ENCODE data around the gene BEGAIN. TPM values are rescaled to one million over a fixed set of nuclear protein-coding genes. Genes with fewer than 3 reads are reported as not detected.

Gene BEGAIN
- polyA plus RNA-seq, 1 donor from 2014 or later: 10.9 TPM

DNA sequence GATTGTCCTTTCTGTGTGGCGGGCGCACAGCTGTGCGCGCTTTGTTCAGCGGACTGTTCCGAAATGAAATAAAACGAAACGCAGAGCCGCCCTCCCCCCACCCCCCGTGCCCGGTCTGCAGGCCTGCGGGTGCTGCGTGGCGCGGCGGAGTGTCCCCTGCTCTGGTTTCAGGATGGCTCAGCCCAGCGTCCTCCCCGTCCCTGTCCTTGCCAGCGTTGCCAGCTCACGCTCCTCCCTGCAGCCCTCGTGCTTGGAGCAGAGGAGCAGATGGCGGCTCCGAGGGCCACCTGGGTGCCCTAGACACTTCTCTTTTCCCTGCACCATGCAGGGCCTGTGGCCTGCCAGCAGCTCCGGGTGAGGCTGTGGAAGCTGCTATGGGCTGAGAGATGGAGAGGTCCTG lies 17.5 kb upstream of the BEGAIN start:
- TF ChIP-seq TAF1 (IDR thresholded peaks at IDR 0.05; ENCODE audit: low read depth): no peak
- TF ChIP-seq SMC3 (conservative IDR thresholded peaks at IDR 0.05; ENCODE audit: poor library complexity): no peak
- no peak for TF ChIP-seq EP300 (conservative IDR thresholded peaks at IDR 0.05; ENCODE audit: poor library complexity, severe bottlenecking)
- no peak for TF ChIP-seq RAD21 (conservative IDR thresholded peaks at IDR 0.05)
- TF ChIP-seq MXI1 (conservative IDR thresholded peaks at IDR 0.05; ENCODE audit: poor library complexity, severe bottlenecking): no peak

DNA sequence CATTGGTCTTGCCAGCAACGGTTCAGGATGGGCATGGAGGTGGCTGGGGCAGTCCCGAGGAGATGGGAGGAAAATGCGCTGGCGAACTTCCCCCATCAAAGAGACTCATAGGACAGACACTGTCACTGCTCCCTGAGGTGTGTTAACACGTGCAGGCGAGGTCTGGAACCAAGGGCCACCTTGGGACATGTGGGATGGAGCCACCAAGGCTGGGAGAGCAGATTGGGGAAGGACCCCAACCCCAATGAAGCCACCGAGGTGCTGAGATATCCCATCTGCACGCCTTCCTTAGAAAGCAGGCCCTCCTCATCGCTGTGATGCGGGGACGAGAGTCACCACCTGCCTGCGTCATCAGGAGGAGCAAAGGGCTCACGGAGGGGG lies 16.9 kb upstream of the BEGAIN start:
- Histone ChIP-seq H2AFZ (ENCODE audit: low read depth, low read length) (no peak overlapping the region), H3K9me2 (ENCODE audit: insufficient read depth, low read length) (no peaks in the 10 kb centered on the region), H3K36me3 (ENCODE audit: insufficient read depth, low read length) (no peaks in the 10 kb centered on the region), H3K4me2 (ENCODE audit: low read length) (no peak overlapping the region), H3K79me2 (replicated peaks; ENCODE audit: insufficient read depth, low read length) (no peaks in the 10 kb centered on the region), H3K9me3 (ENCODE audit: low read length) (no peaks in the 10 kb centered on the region), H3K27ac (ENCODE audit: low read length) (no peak overlapping the region), H3K27me3 (ENCODE audit: insufficient read depth, low read depth, low read length) (no peaks in the 10 kb centered on the region), H4K20me1 (ENCODE audit: insufficient read depth) (no peaks in the 10 kb centered on the region), H3K9ac (ENCODE audit: low read length) (no peak overlapping the region), H3F3A (ENCODE audit: insufficient read depth, low read length, poor library complexity, severe bottlenecking) (no peaks in the 10 kb centered on the region), H3K4me3 (ENCODE audit: low read length) (no peak overlapping the region)
- TF ChIP-seq MXI1 (conservative IDR thresholded peaks at IDR 0.05; ENCODE audit: poor library complexity, severe bottlenecking): no peak
- TF ChIP-seq EP300 (conservative IDR thresholded peaks at IDR 0.05; ENCODE audit: poor library complexity, severe bottlenecking): no peak
- TF ChIP-seq EZH2 (IDR thresholded peaks at IDR 0.05; ENCODE audit: borderline replicate concordance, insufficient read depth, low read length, poor library complexity, severe bottlenecking): no peak
- no peak for TF ChIP-seq SMC3 (conservative IDR thresholded peaks at IDR 0.05; ENCODE audit: poor library complexity)
- TF ChIP-seq, protein P1, sequence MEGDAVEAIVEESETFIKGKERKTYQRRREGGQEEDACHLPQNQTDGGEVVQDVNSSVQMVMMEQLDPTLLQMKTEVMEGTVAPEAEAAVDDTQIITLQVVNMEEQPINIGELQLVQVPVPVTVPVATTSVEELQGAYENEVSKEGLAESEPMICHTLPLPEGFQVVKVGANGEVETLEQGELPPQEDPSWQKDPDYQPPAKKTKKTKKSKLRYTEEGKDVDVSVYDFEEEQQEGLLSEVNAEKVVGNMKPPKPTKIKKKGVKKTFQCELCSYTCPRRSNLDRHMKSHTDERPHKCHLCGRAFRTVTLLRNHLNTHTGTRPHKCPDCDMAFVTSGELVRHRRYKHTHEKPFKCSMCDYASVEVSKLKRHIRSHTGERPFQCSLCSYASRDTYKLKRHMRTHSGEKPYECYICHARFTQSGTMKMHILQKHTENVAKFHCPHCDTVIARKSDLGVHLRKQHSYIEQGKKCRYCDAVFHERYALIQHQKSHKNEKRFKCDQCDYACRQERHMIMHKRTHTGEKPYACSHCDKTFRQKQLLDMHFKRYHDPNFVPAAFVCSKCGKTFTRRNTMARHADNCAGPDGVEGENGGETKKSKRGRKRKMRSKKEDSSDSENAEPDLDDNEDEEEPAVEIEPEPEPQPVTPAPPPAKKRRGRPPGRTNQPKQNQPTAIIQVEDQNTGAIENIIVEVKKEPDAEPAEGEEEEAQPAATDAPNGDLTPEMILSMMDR (IDR thresholded peaks at IDR 0.05; ENCODE audit: poor library complexity, severe bottlenecking): no peak
- TF ChIP-seq RAD21 (conservative IDR thresholded peaks at IDR 0.05): no peak
- TF ChIP-seq, protein P2, sequence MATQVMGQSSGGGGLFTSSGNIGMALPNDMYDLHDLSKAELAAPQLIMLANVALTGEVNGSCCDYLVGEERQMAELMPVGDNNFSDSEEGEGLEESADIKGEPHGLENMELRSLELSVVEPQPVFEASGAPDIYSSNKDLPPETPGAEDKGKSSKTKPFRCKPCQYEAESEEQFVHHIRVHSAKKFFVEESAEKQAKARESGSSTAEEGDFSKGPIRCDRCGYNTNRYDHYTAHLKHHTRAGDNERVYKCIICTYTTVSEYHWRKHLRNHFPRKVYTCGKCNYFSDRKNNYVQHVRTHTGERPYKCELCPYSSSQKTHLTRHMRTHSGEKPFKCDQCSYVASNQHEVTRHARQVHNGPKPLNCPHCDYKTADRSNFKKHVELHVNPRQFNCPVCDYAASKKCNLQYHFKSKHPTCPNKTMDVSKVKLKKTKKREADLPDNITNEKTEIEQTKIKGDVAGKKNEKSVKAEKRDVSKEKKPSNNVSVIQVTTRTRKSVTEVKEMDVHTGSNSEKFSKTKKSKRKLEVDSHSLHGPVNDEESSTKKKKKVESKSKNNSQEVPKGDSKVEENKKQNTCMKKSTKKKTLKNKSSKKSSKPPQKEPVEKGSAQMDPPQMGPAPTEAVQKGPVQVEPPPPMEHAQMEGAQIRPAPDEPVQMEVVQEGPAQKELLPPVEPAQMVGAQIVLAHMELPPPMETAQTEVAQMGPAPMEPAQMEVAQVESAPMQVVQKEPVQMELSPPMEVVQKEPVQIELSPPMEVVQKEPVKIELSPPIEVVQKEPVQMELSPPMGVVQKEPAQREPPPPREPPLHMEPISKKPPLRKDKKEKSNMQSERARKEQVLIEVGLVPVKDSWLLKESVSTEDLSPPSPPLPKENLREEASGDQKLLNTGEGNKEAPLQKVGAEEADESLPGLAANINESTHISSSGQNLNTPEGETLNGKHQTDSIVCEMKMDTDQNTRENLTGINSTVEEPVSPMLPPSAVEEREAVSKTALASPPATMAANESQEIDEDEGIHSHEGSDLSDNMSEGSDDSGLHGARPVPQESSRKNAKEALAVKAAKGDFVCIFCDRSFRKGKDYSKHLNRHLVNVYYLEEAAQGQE (IDR thresholded peaks at IDR 0.05; ENCODE audit: borderline replicate concordance): no peak
- TF ChIP-seq TAF1 (IDR thresholded peaks at IDR 0.05; ENCODE audit: low read depth): no peak
- no peak for TF ChIP-seq POLR2AphosphoS5 (IDR thresholded peaks at IDR 0.05)

More for the DNA sequence above, 17.5 kb upstream of the BEGAIN start:
- Histone ChIP-seq H2AFZ (ENCODE audit: low read depth, low read length) (no peak overlapping the region), H3F3A (ENCODE audit: insufficient read depth, low read length, poor library complexity, severe bottlenecking) (no peaks in the 10 kb centered on the region), H3K36me3 (ENCODE audit: insufficient read depth, low read length) (no peaks in the 10 kb centered on the region), H3K4me3 (ENCODE audit: low read length) (no peak overlapping the region), H3K79me2 (replicated peaks; ENCODE audit: insufficient read depth, low read length) (no peaks in the 10 kb centered on the region), H3K27ac (ENCODE audit: low read length) (no peak overlapping the region), H3K27me3 (ENCODE audit: insufficient read depth, low read depth, low read length) (no peaks in the 10 kb centered on the region), H3K4me2 (ENCODE audit: low read length) (no peak overlapping the region), H3K9me2 (ENCODE audit: insufficient read depth, low read length) (no peaks in the 10 kb centered on the region), H3K9ac (ENCODE audit: low read length) (no peak overlapping the region), H3K9me3 (ENCODE audit: low read length) (no peaks in the 10 kb centered on the region), H4K20me1 (ENCODE audit: insufficient read depth) (no peaks in the 10 kb centered on the region)
